IPS-NIHi11 (cell line): ENCODE measurements around the gene HDAC9.
"Not testable (repeated sequence)": the region's sequence is repeated elsewhere in the genome, so short reads cannot be mapped to it uniquely, and the experiment has no call there.

Experiments used
- DNase-seq: peaks from one replicate; pipeline ENCODE4 v3.0.0; 2012; ENCODE audit warnings: mixed read lengths, low spot score

HDAC9 gene

DNA sequence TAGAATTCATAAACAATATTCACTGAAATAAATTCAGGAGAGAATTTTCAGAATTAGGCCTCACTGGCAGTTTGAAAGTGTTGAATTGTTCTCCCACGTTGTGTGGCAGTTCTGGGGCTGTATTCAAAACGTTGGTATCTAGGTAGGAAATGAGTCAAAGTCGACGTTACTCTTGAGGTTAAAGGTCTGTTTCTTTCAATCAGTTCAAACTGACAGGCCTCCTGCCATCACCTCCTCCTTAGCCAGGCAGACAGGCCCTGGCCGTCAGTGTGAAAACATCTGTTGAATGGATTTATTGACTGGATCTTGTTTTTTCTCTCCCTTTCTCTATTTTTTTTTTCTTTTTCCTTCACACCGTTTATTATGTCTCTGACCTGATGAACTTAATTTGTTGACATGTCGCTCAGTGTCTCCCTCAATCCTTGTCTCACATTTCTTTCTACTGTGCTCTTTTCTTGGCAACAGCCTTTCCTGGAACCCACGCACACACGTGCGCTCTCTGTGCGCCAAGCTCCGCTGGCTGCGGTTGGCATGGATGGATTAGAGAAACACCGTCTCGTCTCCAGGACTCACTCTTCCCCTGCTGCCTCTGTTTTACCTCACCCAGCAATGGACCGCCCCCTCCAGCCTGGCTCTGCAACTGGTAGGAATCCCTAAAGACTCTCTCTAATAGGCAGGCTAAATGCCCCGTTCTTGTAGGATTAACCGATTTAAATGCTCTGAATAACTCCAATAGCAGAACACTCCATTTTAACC lies 231.7 kb downstream of the HDAC9 start:
- no peak for DNase-seq

DNA sequence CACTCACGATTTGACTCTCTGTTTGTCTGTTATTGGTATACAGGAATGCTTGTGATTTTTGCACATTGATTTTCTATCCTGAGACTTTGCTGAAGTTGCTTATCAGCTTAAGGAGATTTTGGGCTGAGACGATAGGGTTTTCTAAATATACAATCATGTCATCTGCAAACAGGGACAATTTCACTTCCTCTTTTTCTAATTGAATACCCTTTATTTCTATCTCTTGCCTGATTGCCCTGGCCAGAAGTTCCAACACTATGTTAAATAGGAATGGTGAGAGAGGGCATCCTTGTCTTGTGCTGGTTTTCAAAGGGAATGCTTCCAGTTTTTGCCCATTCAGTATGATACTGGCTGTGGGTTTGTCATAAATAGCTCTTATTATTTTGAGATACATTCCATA lies 240.5 kb downstream of the HDAC9 start:
- not testable (repeated sequence) for DNase-seq

DNA sequence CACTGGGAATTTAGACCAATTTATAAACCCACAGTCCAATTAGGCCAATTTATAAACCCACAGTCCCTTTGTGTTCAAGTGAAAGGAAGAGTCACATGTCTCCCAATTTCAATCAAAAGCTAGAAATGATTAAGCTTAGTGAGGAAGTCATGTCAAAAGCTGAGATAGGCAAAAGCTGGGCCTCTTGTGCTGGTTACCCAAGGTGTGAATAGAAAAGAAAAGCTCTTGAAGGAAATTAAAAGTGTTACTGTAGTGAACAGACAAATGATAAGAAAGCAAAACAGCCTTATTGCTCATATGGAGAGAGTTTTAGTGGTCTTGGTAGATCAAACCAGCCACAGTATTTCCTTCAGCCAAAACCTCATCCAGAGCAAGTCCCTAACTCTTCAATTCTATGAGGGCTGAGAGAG lies 245.0 kb downstream of the HDAC9 start:
- DNase-seq: no peak

DNA sequence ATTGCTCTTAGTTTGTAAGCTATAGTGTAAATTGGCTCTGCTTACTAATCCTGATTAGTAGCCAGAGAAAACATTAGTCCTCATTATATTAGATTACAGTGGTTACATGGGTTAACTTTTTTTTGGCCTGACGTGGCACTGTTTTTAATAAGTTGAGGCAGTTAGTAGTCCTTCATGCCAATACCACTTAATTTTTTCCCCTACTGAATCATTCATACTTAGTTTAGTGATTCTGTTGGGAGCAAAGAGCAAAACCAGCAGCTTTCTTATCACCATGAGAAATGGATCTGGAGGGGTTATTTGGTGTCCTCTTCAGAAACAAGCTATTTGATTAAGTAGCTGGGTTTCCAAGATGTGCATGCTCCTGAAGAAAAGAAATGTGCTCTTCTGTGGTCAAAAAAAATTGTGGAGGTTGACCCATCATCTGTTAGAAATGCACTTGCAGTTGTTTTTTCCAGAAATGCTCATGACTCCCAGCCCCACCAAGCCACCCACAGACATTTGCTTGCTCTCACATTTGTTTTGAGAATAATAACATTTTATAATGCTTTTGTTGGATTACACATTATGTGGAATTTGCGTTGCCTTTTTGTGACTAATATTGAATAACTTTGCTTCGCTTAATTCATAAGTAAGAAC lies 258.5 kb downstream of the HDAC9 start:
- no peak for DNase-seq

DNA sequence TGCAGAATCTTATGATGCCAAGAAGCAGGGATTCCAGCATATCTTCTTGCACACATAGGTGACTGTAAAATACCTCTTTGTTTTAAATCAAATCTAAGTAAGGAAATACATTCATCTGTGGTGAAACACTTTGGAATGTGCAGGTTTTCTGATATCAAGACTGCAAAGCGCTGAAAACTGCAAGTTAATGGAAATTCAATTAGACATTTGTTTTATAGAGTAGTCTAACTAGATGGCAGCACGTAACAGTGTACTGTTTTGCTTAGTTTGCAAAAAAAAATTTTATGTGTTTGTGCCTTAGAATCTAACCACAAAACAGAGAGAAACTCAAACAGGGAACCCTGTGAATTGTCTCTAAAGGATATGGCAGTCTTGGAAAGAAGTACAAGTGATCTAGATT lies 259.2 kb downstream of the HDAC9 start:
- DNase-seq: no peak

DNA sequence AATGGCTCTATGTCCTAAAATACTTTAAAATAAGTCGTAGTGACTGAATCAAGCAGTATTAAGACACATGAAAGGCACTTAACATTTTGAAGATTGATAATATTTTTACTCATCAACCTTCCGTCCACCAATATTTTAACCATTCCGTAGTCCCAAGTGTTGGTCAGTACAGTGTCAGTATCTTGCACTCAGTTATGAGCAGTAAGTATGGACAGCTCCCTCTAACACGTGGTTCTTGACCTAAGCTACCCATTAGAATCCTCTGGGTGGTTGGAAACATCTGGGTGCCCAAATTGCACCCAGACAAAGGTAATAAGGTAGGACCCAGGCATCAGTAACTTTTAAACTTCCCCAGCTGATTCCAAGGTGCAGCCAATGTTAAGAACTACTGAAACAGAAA lies 260.2 kb downstream of the HDAC9 start:
- no peak for DNase-seq

DNA sequence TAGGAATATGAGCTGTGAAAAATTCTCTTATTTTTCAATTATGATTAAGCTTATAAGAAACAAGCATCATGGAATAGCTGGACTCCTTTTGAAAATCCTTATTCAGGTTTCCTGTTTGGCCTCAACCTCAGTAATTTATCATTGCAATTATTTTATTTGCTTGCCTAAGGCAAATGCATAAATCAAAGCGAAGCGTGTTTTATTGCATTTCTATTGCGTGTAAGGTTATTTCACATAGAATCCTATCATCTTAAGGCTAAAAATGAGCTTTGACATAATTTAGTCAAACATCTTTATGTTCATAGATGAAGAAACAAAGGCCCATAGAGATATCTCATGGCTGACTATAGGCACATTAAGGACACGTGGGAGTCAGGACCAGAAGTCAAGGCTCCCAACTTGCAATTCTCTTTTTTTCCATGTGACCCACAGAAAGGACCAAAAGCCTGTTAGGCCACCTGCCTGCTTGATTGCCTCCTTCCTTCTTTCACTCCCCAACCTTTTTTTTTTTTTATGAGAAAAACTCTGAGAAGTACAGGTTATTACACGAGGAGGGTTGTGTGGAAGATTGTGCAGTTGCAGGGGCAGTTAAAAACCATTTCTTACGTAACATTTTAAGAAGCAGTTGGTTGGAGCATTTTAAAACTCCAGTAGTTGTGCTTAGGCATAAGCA lies 261.0 kb downstream of the HDAC9 start:
- DNase-seq: no peak

DNA sequence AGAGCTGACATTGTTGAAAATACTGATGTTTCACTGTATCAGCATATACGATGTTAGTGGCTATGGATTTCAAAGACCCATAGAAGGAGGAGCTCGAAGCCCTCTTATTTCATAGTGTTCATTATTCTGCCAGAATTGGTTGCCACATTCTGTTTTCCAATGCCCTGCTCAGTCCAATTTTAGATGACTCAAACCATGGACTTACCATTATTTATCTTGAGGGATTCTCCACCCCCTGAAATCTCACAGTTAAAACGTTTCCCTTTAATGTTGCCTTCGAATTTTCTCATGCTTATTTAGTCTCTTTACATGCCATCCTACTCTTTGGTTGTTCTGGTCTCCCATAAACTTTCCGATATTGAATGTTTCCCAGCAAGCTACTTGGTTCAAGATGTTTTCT lies 264.5 kb downstream of the HDAC9 start:
- no peak for DNase-seq

DNA sequence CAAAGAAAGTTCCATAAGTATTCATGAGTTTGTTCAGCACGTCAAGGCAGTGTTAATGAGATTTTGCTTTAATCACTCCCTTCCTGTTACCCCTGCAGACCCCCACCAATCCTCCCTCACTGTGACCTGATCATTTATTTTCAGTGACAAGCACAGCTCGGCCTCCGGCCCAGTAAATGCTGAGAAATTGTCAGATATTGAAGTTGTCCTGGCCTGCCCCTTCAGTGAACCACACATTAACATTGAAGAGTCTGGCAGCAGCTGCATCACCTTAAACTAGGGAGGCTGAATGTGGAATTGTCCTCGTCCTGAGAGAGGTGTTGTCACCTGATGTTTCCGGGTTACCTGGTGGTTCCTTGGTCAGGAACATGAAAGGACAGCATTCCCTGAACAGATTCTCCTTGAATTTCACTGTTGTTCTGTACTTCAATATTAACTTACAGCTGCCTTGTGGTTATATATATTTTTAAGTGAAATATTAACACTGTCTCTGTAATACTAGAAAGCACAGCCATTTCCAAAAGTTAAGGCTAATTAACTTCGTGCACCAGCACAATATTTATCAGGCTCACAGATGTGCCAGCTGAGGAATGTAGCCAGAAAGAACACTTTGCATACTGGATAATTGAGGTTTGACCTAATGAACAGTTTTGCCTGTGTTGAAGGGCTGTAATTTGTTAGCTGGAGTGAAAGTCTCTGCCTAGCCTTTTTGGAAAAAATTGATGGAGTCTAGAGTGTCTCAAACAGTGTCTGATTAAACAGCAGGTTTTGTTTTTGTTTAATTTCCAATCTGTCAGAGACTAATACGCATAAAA lies 265.3 kb downstream of the HDAC9 start:
- no peak for DNase-seq

DNA sequence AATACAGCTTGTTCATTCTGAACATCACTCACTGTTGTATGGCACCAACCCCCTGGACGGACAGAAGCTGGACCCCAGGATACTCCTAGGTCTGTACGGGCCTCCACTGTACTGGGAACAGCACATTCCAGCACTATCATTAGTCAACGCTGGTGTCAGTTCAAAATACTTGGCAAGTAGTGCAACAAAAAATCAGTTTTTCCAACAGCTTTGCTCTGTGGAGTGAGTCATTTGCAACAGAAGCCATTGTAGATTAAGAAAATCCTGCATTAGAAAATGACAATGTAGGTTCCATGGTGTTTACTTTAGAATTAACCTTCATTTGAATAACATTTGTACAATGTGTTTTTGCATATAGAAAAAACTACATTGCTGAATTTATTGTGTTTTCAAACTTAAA lies 266.6 kb downstream of the HDAC9 start:
- no peak for DNase-seq

DNA sequence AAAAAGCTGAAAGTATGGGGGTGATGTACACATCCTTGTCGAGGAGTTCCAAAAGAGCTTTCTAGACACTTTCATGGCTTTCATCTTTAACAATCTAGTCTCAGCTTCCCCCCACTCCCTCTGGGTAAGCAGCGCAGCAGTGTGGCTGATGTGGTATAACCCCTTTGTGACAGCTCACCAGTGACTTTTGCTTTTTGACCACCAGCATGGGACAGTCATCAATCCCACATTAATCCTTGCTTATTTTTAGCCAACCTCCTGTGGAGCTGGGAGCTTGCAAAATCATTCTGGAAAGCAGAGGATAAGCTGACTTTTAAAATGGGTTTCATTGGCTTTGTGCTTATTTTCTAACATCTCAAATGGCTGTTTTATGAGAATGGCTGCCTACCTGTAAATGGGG lies 272.7 kb downstream of the HDAC9 start:
- DNase-seq: no peak

DNA sequence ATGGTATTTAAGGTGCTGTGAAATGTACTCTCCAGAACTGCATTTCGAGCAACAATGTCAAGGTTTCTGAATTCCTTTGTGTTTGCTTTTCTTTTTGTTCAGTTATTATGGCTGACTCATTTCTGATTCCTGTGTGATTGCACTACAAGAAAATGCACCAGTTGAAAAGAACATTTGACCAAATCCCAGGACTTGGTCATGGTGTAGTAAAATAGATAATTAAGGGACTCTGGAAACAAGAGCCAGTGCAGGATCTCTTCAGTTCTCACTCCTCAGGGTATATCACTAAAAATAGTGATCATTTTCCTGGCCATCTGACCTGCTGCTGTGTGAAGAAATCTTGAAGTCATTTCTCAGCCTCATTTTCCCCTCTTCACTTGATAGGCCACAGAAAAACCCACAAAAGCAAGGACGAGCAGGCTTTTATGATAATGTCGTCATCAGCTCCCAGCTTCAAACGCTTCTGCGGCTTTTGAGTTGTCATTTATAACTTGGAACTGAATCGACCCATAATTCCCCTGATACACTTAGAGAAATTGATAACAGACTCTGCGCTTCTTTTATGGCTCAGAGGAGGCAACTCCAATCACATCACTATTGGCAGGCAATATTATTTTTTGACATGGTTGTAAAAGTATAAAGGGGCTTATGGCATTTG lies 274.7 kb downstream of the HDAC9 start:
- no peak for DNase-seq

DNA sequence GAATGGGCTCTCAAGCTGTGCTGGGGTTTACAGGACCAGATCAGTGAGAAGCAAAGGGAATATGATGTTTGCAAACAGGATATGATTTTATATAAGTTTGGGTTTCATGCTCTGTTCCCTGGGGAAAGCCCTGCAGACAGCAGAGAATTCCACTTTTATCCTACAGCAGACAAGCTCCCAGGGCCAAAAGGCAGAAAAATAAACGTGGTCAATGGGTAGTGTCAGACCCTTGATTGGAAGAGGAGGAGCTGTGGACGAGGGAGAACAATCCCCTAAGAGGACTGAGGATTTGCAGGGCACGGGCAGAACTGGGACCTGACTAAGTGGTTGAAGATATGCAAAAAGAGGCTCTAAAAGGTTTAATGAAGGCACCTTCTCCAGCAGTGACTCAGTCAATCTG lies 275.3 kb downstream of the HDAC9 start:
- no peak for DNase-seq

DNA sequence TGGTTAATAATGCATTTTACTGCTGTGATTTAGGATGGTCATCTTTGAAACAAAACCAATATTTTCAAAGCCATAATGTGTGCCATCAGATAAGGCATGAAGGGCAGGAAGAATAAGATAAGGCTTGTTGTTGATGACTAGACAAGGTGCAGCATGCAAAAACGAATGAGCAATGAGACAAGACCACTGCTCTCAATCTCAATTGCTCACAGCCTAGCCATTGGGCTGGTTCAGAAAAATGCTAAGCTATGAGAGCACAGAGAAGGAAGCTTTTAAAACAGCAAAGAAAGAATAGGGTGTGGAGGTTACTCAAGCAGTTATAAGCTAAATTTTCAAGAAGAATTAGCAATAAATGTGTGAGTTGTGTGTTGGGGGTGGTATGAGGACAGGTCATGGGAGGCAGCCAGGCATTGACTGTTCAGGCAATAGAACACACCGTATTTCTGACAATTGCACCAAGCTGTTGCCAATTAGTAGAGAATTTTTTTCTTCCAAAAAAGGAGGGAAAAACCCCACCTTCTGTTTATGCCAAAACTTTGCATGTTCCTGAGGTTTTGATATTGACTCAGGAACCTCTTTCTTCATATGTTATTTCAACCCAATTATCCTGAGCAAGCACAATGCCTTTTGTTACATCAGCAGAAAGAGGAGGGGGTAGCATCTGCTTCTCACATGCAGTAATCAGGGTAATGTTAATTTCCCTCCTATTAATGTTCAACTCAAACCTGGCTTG lies 276.5 kb downstream of the HDAC9 start:
- DNase-seq: no peak

DNA sequence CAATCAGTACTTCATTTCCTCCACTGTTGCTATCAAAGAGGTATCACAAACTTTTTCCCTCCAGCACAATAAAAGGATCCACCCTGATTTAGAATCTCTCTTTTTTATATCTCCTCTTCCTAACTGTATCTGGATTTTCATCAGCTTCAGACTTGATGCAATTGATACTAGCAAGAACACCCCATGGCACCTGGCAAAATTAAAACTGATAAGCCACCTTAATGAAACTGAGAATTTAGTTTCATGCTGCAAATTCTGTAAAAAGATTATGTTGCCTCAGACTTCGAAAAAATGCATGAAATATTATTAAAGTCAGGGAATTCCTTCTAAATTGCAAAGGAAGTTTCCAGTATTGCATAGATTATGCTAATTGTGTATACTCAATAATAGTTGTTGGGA lies 277.0 kb downstream of the HDAC9 start:
- no peak for DNase-seq

DNA sequence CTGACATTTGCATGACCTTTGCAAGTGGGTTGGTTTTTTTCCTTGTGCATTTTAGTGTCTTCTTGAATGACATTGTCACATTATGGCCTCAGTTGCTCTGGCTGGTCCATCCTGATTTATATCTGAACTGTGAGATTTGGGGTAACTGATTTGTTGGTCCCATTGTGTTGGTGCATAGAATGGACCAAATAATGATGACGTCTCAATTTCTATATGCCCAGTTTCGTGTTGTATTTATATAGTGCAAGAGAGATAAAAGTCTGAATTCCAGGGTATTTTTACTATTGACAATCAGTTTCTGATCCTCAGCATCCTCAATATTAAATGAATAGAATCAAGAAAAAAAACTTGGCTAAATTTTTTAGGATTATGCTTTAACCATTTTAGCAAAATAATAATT lies 281.8 kb downstream of the HDAC9 start:
- no peak for DNase-seq

DNA sequence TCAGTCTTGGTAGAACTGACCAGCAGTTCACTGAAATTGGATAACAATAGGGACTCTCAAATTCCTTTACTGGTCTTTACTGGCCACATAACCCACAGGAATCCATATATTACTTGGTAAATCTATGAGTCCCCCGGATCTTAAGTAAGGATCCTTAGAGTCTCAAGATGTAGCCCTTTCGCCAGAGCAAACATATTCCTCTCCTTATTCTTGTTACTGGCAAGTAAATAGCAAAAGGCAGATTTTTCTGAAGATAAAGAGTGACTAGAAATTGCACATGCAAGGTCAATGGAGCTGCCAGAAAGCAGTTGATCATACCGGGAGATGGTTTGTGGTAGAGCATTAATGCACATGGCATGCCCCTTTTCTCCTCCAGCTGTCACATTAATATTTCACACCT lies 283.0 kb downstream of the HDAC9 start:
- no peak for DNase-seq

DNA sequence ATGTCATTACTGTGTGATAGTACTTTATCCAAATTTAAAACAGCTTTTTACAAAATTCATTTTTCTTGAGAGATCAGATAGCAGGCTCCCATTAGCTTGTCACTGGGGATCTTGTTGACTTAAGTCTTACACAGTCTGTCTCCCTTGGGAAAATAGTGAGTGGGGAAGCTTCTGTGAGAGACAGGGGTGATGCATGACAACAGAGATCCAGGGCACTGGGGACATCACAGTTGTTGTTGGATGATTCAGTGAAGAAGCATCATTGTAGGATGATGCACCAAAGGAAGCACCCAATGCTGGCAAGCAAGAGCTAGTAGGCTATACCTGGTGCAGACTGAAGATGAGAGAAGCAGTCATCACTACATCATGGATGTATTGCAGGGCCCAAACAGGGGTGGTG lies 284.7 kb downstream of the HDAC9 start:
- no peak for DNase-seq

DNA sequence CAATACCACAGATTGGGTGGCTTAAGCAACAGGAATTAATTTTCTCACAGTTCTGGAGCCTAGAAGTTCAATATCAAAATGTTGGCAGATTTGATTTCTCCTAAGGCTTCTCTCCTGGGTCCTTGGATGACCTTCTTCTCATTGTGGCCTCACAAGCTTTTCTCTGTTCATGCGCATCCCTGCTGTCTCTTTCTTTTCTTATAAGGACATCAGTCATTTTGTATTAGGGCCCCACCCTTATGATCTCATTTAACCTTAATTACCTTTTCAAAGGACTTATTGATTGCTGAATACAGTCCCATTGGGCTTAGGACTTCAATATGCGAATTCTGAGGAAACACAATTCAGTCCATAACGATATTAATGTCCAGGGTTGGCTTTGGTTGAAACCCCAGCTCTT lies 285.4 kb downstream of the HDAC9 start:
- DNase-seq: no peak

DNA sequence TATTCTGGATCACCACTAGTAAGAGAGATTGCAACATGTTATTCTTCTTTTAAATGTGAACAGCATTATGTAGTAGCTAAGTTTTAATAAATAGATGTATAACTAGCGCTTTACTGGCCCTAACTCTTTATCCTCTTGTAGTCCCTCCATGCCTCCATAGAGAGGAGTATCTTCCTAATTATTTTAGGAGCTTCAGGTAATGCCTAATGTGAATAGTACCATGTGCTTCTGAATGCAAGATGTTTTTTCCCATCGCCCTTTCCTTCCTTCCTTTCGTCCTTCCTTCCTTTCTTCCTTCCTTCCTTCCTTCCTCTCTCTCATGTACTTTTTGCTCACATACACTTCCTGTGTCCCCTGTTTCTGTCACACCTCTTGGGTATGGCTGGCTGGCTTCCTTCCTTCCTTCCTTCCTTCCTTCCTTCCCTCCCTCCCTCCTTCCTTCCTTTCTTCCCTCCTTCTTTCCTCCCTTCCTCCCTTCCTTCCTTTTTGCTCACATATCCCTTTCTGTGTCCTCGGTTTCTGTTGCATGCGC lies 290.7 kb downstream of the HDAC9 start:
- no peak for DNase-seq

DNA sequence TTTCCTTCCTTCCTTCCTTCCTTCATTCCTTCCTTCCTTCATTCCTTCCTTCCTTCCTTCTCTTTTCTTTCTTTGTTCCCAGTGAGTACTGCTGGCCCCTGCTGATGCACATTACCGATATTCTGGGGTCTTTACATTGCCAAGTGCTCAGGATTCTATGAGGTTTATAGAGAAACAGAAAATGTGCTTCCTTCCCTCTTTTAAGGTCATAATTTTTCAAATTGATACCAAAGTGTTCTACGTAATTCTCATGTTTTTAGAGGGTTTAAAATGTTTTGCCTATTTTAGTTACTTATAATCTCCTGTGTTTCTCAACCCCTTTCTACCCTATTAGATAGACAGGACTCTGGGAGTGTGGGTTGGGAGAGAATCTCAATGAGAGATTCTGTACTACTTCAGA lies 291.2 kb downstream of the HDAC9 start:
- DNase-seq: no peak
